SK-N-SH (cell line): ENCODE measurements around the gene SLC50A1. TPM values are rescaled to one million over a fixed set of nuclear protein-coding genes. Genes with fewer than 3 reads are reported as not detected.

Experiments used
- CTCF ChIA-PET: fragments of 300-600, 350-600 bp; formaldehyde crosslinking; extraction: SDS; loops from one replicate; lab custom pipeline; 2021; lab: Yijun Ruan, JAX
- POLR2A ChIA-PET: fragments of 350-600 bp; sonication (Branson Sonifier 250); formaldehyde crosslinking; extraction: SDS; loops from one replicate; lab custom pipeline; 2020; ENCODE audit warnings: antibody characterized with exemption, inconsistent platforms; lab: Yijun Ruan, JAX
- DNase-seq: peaks from one replicate; pipeline ENCODE4 v3.0.0; 2012
- H2AFZ ChIP-seq: fragments of 200-600 bp; sonication (generic); 2 replicates; pipeline ENCODE4 v1.8.1; 2016; ENCODE audit warnings: antibody characterized with exemption, mild to moderate bottlenecking, low read depth
- H3F3A ChIP-seq: fragments of 200-600 bp; sonication (generic); replicated peaks from 2 replicates; pipeline ENCODE3; 2016; ENCODE audit warnings: antibody characterized with exemption, mild to moderate bottlenecking; ENCODE audit not compliant: insufficient read depth
- H3K27ac ChIP-seq, 2 experiments: fragments of 200-500 bp in 1 of 2; fragments of 200-600 bp in 1 of 2; sonication (Bioruptor generic) in 1 of 2; sonication (generic), shearing (Covaris generic) in 1 of 2; 2 replicates each; pipeline versions ENCODE4 v1.5.1 to v1.6.1; 2014 to 2016; ENCODE audit warnings: low read depth in 2 of 2, inconsistent platforms in 1 of 2, low read length in 1 of 2, mild to moderate bottlenecking in 1 of 2, mixed read lengths in 1 of 2
- H3K27me3 ChIP-seq: fragments of 200-600 bp; sonication (generic), shearing (Covaris generic); 2 replicates; pipeline ENCODE4 v1.6.1; 2016; ENCODE audit warnings: mixed run types; ENCODE audit not compliant: insufficient read depth
- H3K36me3 ChIP-seq, 2 experiments: fragments of 200-500 bp in 1 of 2; fragments of 200-600 bp in 1 of 2; sonication (Bioruptor generic) in 1 of 2; sonication (generic) in 1 of 2; replicated peaks in 1 of 2; 2 replicates each; pipeline versions ENCODE3 to v1.5.1; 2014 to 2016; ENCODE audit warnings: low read length in 1 of 2, mild to moderate bottlenecking in 1 of 2; ENCODE audit not compliant: insufficient read depth in 2 of 2, control insufficient read depth in 1 of 2
- H3K4me1 ChIP-seq, 2 experiments: fragments of 200-500 bp in 1 of 2; fragments of 200-600 bp in 1 of 2; sonication (Bioruptor generic) in 1 of 2; sonication (generic), shearing (Covaris generic) in 1 of 2; 2 replicates each; pipeline versions ENCODE4 v1.5.1 to v1.6.1; 2014 to 2016; ENCODE audit warnings: low read depth in 1 of 2, low read length in 1 of 2, mixed run types in 1 of 2; ENCODE audit not compliant: insufficient read depth in 2 of 2, control insufficient read depth in 1 of 2
- H3K4me2 ChIP-seq: fragments of 200-600 bp; sonication (generic), shearing (Covaris generic); 2 replicates; pipeline ENCODE4 v1.6.1; 2017; ENCODE audit warnings: mixed run types
- H3K4me3 ChIP-seq, 2 experiments: fragments of 200-500 bp in 1 of 2; fragments of 200-600 bp in 1 of 2; sonication (Bioruptor generic) in 1 of 2; sonication (generic), shearing (Covaris generic) in 1 of 2; 2 replicates each; pipeline versions ENCODE4 v1.5.1 to v1.8.1; 2014 to 2016; ENCODE audit warnings: low read depth in 2 of 2, inconsistent platforms in 1 of 2, low read length in 1 of 2, mild to moderate bottlenecking in 1 of 2, mixed read lengths in 1 of 2, moderate library complexity in 1 of 2
- H3K79me2 ChIP-seq: fragments of 200-600 bp; sonication (generic); 2 replicates; pipeline ENCODE4 v1.8.1; 2017; ENCODE audit warnings: mild to moderate bottlenecking; ENCODE audit not compliant: insufficient read depth
- H3K9ac ChIP-seq: fragments of 200-600 bp; sonication (generic); 2 replicates; pipeline ENCODE4 v1.6.1; 2017; ENCODE audit warnings: mixed run types
- H3K9me2 ChIP-seq: fragments of 200-600 bp; sonication (generic); 2 replicates; pipeline ENCODE4 v1.6.1; 2017; ENCODE audit warnings: mixed run types
- H3K9me3 ChIP-seq: fragments of 200-600 bp; sonication (generic); 2 replicates; pipeline ENCODE4 v1.6.1; 2017; ENCODE audit warnings: mixed run types, mild to moderate bottlenecking, moderate library complexity
- H4K20me1 ChIP-seq: fragments of 200-600 bp; sonication (generic); 2 replicates; pipeline ENCODE4 v1.6.1; 2017; ENCODE audit warnings: mild to moderate bottlenecking, mixed run types; ENCODE audit not compliant: insufficient read depth
- CTCF ChIP-seq: fragments of 200-600 bp; sonication (generic); IDR thresholded peaks from 2 replicates; pipeline ENCODE4 v1.6.1; 2017; ENCODE audit warnings: antibody characterized with exemption, mild to moderate bottlenecking, moderate library complexity
- FOSL2 ChIP-seq: IDR thresholded peaks from 2 replicates; pipeline ENCODE4 v1.4.0; 2012; ENCODE audit warnings: low read depth, mild to moderate bottlenecking, moderate library complexity, borderline replicate concordance
- GABPA ChIP-seq: IDR thresholded peaks from 2 replicates; pipeline ENCODE4 v1.4.0; 2012; ENCODE audit warnings: low read depth, mild to moderate bottlenecking
- JUND ChIP-seq: IDR thresholded peaks from 2 replicates; pipeline ENCODE4 v1.4.0; 2012
- MEF2A ChIP-seq: IDR thresholded peaks from 2 replicates; pipeline ENCODE4 v1.4.0; 2012; ENCODE audit warnings: low read depth, borderline replicate concordance
- NFIC ChIP-seq: IDR thresholded peaks from 2 replicates; pipeline ENCODE4 v1.4.0; 2012; ENCODE audit warnings: borderline replicate concordance
- NRF1 ChIP-seq: IDR thresholded peaks from 2 replicates; pipeline ENCODE4 v1.6.1; 2012; ENCODE audit warnings: low read depth, mild to moderate bottlenecking, low read length
- PBX3 ChIP-seq: IDR thresholded peaks from 2 replicates; pipeline ENCODE4; 2012
- POLR2AphosphoS5 ChIP-seq: IDR thresholded peaks from 2 replicates; pipeline ENCODE4 v1.6.1; 2012; ENCODE audit warnings: low read depth, low read length
- SMC3 ChIP-seq: IDR thresholded peaks from 2 replicates; pipeline ENCODE4 v1.6.1; 2012; ENCODE audit warnings: low read depth, low read length, improper control_type of control experiment
- TCF12 ChIP-seq: IDR thresholded peaks from 2 replicates; pipeline ENCODE4 v1.4.0; 2012
- WGBS: methylation state at CpG from one replicate; pipeline ENCODE4 v1.1.6; 2017; ENCODE audit warnings: low lambda C conversion rate; 5-methylcytosine and 5-hydroxymethylcytosine counted together
- polyA plus RNA-seq, 3 experiments: library from polyadenylated mRNA; depleted of rRNA; stranded (reverse); fragments of >200 nt; gene quantifications; 2 replicates each; pipeline ENCODE4 v1.2.3, GENCODE V29; 2012
- TF ChIP-seq, protein P1 (sequence below): IDR thresholded peaks from 2 replicates; pipeline ENCODE4 v1.6.1; 2012; ENCODE audit warnings: mild to moderate bottlenecking, low read depth, low read length, moderate library complexity

The SLC50A1 gene
- polyA plus RNA-seq, 1 of the 3 experiments (the other 2 are of a cell fraction) = 58.4 TPM

DNA sequence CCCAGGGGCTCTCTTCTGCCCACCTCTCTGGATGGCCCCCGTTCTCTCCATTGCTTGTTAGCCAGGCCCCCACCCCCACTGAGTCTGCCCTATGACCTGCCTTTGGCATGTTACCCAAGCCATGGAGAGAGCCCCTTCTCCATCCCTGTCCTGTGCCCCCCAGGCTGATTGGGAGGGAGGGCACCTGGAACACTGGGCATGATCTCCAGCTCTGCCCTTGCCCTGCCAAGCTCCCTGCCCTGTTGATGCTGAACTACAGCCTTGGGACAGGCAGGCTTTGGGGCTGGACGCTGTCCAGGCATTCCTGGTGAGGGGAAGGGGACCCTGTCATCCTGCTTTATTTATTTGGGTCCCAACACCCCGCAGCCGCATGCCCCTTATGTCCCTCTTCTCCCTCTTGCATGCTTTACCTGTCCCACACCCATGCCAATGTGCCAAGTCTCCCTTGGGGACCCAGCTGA is 48.7 kb downstream of the SLC50A1 start:
- Histone ChIP-seq H2AFZ (no peak overlapping the region), H3K9me2 (no peaks in the 10 kb centered on the region), H3K27me3 (no peaks in the 10 kb centered on the region), H3K36me3 (peaks cover 9 to 24% of the 10 kb centered on the region in 2 experiments), H3K27ac (peak overlapping the region in 1 of 2 experiments; percentile 62; a peak in 1 of 4 replicates), H3K4me2 (no peak overlapping the region), H3K79me2 (no peaks in the 10 kb centered on the region), H3F3A (peaks cover 4% of the 10 kb centered on the region), H3K9ac (no peak overlapping the region), H3K4me3 (no peak overlapping the region), H4K20me1 (no peaks in the 10 kb centered on the region), H3K9me3 (no peaks in the 10 kb centered on the region), H3K4me1 (peaks cover 0 to 25% of the 10 kb centered on the region in 2 experiments; a peak in 1 of 4 replicates)
- ChIA-PET POLR2A (interaction anchor here (1.0 to 2.0 kb wide), 3 partner anchors 9 to 59 kb away, joined by 3 to 19 read pairs (median 9); no protein-coding TSS in a partner anchor), CTCF (interaction anchor here (0.7 to 5.4 kb wide), 11 partner anchors 8 to 99 kb away, joined by 3 to 60 read pairs (median 4); partner anchors contain the start of genes KRTCAP2 and TRIM46)
- WGBS = 94% methylated on average over 4 of the region's 4 CpGs
- no peak for TF ChIP-seq GABPA
- TF ChIP-seq, protein P1, sequence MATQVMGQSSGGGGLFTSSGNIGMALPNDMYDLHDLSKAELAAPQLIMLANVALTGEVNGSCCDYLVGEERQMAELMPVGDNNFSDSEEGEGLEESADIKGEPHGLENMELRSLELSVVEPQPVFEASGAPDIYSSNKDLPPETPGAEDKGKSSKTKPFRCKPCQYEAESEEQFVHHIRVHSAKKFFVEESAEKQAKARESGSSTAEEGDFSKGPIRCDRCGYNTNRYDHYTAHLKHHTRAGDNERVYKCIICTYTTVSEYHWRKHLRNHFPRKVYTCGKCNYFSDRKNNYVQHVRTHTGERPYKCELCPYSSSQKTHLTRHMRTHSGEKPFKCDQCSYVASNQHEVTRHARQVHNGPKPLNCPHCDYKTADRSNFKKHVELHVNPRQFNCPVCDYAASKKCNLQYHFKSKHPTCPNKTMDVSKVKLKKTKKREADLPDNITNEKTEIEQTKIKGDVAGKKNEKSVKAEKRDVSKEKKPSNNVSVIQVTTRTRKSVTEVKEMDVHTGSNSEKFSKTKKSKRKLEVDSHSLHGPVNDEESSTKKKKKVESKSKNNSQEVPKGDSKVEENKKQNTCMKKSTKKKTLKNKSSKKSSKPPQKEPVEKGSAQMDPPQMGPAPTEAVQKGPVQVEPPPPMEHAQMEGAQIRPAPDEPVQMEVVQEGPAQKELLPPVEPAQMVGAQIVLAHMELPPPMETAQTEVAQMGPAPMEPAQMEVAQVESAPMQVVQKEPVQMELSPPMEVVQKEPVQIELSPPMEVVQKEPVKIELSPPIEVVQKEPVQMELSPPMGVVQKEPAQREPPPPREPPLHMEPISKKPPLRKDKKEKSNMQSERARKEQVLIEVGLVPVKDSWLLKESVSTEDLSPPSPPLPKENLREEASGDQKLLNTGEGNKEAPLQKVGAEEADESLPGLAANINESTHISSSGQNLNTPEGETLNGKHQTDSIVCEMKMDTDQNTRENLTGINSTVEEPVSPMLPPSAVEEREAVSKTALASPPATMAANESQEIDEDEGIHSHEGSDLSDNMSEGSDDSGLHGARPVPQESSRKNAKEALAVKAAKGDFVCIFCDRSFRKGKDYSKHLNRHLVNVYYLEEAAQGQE = no peak
- TF ChIP-seq PBX3 = no peak
- no peak for TF ChIP-seq POLR2AphosphoS5
- TF ChIP-seq FOSL2 = no peak
- TF ChIP-seq JUND = no peak
- no peak for TF ChIP-seq SMC3
- TF ChIP-seq NFIC = no peak
- TF ChIP-seq TCF12 = no peak
- TF ChIP-seq MEF2A = no peak
- no peak for TF ChIP-seq CTCF
- TF ChIP-seq NRF1 = no peak
- DNase-seq = no peak
